ENCODE data around the gene DCBLD1. TPM values are rescaled to one million over a fixed set of nuclear protein-coding genes. Genes with fewer than 3 reads are reported as not detected.

DCBLD1 gene
- total RNA-seq, 1 donor from 2014 or later: 3.8 TPM

DNA sequence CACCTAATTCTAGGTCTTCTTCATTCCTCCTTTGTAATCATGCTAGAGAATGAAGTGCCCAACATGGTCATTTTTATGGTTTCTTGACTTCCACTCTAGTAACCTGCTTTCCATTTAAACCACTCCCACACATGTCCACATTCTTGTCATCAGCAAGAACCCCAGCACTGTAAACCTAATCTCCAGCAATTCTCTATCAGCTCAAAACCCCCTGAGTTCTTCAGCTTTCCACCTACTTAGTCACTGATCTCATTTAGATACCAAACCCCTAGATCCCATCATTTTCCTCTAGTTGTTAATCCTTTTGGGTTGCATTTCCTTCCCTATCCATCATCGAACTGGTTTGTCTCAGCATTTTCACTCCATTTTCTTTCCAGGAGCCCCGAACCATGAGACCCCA is 70.1 kb downstream of the DCBLD1 start:
- intact Hi-C loops (cut with micrococcal nuclease): no loop called here

DNA sequence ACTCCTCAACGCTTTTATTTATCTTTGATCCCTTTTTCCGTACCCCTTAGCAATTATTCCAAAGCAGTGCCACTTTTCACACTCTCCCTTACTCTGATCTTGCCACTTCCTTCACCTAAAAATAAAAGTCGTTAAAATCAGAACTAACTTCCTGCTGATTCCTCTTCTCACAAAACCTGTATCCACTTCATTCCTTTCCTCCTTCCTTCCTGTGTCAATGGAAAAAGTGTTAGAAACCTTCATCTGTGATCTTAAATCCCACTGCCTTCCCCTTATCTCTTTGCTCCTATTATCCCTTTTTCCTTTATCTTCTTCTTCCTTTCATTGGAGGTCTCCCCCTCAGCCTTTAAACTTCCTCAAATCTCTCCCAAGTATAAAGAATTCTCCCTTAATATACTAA is 70.7 kb downstream of the DCBLD1 start:
- intact Hi-C loops (cut with micrococcal nuclease): no loop called here

DNA sequence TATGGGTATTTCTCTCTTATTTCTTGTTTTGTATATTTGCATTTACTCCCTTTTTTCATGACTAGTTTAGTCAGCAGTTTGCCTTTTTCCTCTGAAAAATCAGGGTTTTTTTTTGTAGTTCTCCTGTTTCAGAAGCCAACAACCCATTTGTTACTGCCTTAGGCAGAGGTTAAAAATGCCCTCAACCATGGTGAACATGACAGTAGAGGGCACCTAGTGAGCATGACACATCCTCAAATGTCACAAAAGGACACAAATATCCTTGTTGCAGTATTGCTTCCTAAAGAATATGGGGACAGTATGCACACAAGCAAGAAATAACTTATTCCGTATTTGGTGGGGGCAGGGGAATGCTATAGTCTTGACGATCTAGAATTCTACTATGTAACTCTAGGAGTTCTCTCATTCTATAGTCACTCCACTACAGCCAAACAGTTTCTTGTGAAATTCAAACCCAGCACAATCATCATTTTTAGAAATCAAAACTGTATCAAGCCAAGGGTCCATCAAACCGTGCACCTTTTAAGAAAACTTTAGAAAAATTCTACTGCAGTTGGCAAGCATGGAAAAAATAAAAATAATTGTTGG is 72.9 kb downstream of the DCBLD1 start:
- intact Hi-C loops (cut with micrococcal nuclease): no loop called here

DNA sequence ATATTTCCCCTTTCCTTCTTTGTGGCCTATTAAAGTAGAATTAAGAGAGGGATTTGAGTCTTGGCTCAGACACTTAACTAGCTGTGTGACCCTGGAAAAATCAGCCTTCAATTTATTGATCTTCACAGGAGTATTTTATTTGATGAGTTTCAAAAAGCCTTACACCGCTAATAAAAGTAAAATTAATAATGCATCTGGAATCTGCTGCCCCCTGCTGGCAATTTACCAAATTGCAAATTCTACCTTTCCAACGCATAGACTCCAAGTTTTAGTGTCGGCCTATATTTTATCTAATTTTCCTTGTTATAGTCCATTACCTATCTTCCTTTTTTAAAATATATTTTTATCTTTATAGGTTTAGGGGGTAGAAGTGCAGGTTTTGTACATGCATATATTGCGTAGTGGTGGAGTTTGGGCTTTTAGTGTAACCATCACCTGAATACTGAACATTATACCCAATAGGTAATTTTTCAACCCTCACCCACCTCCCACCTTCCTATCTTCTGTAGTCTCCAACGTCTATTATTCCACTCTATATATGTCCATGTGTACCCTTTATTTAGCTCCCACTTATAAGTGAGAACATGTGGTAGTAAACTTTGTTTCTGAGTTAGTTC is 73.5 kb downstream of the DCBLD1 start:
- intact Hi-C loops (cut with micrococcal nuclease): loop anchor here (1.0 kb wide), 5 partner anchors 8 to 210 kb away; partner anchors contain the start of gene GOPC

DNA sequence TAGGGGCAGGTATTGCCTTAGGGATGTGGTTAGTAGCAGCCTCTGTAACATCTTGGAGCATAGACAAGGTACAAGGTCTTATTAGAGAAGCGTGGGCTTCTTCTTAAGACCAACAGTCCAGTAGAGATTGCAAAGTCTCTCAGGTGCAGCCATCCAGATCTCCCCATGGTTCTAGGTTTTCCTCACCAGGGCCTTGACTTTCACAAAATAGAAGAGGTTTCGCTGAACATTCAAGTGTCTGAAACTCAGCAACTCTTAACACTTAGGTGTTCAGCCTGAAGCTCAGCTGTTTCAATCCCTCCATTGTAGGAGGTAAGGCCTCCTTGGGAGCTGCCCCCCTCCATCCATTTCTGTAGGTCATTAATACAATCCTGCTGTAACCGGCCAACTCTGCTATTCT is 75.5 kb downstream of the DCBLD1 start:
- intact Hi-C loops (cut with micrococcal nuclease): no loop called here

DNA sequence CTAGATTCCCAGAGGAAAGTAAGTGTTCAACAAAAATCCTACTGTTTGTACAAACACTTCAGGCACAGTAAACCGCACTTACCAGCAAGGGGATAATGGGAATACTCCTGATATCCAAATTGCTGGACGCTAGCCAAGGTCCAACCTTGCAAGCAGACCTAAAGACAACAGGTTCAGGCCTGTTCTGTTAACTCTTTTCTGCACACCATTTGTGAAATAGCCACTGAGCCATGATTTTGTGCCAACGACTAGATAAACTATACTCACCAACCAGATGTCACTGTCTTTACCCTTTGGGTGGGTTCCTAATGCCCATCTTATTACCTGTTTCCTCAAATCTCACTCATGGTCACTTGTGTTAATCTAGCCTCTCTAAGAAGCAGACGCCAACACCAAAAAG is 76.3 kb downstream of the DCBLD1 start:
- intact Hi-C loops (cut with micrococcal nuclease): no loop called here

DNA sequence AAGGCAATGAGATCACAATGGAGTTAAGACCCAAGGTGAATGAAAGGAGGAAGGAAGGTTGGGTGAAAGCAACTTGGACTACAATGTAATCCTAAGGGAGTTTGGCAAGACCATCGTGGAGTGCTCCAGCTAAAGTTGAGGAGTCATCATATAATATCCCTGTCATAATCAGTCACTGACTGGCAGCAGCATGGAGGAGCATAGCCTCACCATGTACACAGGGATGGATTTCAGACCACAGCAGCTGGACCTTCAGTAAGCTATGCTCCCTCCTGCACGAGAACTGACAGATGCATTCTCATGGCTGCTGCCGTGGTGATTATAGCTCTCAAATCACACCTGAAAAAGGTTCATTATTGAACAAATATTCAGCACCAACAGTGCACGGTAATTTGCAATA is 76.8 kb downstream of the DCBLD1 start:
- intact Hi-C loops (cut with micrococcal nuclease): no loop called here

DNA sequence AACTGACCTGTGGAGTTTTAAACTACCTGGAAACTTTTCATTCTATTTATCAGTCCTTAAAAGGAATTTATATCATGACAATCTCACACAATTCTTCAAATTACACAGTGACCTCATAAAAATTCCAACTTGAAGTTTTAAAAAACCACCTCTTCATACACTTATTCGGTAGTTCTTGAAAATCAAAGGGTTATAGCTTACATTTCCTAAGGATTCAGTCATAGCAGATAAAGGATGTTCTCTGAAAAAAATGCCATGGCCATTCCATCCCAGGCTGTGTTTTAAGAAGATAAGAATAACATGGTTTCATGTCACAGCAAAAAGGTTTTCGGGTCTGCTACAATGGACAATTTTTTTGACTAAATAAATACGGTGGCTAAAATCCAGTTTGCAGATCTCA is 78.7 kb downstream of the DCBLD1 start:
- intact Hi-C loops (cut with micrococcal nuclease): no loop called here

DNA sequence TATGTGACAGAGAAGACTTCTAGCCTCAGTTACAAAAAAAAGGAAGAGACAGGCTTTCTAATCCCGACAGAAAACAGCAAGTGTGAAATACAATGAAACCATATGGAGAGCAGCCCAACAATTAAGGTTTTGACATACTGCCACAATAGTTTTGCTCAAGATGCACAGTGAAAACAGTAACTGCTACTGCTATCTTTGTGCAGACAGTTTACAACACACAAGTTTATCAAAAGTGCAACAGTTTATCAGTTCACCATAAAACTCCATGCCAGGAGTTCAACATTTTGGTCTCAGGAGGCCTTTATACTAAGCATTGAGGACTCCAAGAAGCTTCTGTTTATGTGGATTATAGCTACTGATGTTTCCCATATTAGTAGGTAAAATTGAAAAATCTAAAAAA is 82.2 kb downstream of the DCBLD1 start:
- intact Hi-C loops (cut with micrococcal nuclease): no loop called here

DNA sequence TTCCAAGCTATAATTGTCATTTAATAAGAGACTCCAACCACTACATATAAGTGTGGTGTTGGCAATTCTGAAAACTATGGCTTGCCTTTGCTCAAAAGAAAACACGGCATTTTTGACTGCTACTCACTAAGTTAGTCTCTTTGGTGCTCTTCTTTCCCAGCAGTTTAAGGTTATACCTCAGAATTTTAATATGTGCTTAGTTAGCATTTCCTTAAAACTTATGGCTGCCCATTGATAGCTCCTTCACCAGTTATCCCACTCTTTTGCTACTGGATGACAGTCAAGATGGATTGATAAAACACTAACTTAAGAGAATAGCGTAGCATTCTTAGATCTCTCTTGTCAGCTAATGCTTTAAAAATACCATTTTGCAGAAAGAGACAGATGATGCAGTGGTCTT is 85.8 kb downstream of the DCBLD1 start:
- intact Hi-C loops (cut with micrococcal nuclease): loop anchor here (2.0 kb wide), 1 partner anchor 19 kb away; no protein-coding TSS in a partner anchor

DNA sequence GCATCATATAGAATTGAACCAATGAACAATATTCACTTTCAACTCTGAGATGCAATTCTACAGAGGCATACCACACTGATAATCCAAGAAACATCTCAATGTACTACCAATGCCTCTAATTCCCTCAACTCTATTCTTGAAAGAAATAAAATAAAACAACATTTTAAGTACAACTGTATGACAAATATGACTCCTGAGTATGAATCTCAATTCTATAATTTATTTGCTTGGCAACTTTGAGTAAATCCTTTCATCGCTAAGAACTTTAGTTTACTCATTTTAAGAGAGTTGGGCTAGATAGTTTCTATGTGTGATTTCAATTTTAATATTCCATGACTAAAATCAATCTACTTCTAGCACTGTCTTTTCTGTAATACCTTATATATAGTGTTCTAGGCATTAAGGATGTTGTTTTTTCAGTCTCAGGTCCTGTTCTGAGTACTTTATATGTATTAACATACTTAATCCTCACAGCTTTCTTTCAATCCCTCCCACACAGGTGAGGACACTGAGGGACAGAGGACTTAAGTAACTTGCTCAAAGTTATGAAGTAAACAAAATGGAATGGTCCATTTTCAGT is 86.4 kb downstream of the DCBLD1 start:
- intact Hi-C loops (cut with micrococcal nuclease): loop anchor here (2.0 kb wide), 1 partner anchor 20 kb away; no protein-coding TSS in a partner anchor

DNA sequence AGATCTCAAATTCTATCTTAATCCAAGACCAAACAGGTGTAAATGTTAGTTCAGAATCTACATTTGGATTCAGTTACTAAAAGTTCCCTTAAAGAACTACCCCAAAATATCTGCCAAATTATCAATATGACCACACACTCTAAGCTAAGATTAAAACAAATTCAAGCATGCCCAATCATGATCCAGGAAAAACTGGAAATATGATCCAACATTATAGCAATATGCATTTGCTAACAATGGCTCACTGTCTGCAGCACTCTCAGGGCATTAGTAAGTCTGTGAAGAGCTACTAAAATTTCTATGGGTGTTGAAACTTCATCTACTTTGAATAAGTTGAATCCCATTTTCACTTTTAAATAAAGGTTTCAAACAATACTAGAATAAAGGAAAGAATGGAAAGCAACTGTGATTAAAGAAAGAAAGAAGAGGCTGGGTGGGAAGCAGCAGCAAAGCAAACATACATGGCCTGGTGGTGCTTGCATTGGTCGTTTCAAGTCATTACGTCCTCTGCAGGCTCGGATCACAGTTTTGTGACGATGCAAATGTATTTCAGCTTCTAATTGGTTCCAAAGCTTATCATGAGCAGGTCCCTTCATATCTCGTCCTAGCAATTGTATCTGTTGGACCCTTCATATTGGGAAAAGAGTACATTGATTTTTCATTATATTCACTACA is 90.7 kb downstream of the DCBLD1 start:
- intact Hi-C loops (cut with micrococcal nuclease): no loop called here

DNA sequence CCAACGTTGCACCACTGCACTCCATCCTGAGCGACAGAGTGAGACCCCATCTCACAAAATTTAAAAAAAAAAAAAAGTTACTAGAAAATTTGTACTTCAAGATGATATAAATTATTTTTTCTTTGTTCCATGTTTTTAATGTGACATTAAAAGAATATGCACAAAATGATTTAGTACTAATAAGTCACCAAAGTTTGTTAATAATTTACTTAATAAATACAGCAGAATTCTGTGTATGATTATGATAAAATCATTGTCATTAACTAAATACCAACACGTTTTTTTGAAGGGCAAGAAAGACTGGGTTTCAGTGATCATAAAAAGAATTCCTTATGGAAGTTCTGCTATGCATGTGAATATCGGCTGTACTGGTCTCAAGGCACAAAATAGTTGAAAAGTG is 91.7 kb downstream of the DCBLD1 start:
- intact Hi-C loops (cut with micrococcal nuclease): no loop called here

DNA sequence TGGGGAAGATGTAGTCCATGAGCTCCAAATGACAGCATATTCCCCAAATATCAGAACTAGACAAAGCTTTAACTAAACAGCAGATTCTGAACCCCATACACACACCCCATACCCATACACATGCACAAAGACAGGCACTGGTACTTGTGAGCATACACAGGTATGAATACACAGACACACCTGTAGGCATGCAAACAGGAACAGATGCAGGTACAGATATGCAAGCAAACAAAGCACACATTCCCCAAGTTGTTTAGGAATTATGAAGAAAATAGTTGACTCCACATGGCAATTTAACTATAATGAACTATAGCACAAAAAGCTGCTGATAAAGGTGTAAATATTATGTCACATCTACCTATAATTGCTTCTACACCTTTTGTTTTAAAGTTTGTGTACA is 103.2 kb downstream of the DCBLD1 start:
- intact Hi-C loops (cut with micrococcal nuclease): no loop called here

DNA sequence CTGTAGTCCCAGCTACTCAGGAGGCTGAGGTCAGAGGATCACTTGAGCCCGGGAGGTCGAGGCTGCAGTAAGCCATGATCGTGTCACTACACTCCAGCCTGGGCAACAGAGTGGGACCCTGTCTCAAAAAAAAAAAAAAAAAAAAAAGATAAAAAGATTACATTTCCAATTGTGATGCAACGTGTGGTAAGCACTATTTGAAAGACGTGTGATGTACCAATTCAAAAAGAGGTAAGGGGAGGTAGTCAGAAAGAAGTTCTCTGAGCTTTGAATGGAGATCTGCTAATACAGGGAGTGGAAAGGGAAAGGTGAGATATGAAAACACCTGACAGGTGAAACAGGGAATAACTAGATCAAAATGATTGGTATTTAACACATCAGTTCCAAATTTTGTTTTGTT is 108.0 kb downstream of the DCBLD1 start:
- intact Hi-C loops (cut with micrococcal nuclease): no loop called here

DNA sequence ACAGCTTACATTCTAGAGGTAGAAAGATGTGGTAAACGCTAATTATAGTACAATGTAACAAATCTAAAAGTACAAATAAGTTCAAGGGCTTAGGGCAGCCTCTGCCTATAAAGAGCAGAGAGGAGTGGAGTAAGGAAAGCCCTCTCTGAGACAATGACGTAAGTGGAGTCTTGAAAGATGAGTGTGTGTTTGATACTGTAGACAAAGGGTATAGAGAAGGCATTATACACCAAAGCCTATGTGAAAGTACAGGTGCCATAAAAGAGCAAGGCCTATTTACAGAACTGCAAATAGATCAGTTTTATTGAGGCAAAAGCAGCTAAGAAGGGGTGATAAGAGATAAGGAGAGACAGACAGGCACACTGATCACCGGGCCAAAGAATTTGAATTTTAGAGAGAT is 108.9 kb downstream of the DCBLD1 start:
- intact Hi-C loops (cut with micrococcal nuclease): no loop called here

DNA sequence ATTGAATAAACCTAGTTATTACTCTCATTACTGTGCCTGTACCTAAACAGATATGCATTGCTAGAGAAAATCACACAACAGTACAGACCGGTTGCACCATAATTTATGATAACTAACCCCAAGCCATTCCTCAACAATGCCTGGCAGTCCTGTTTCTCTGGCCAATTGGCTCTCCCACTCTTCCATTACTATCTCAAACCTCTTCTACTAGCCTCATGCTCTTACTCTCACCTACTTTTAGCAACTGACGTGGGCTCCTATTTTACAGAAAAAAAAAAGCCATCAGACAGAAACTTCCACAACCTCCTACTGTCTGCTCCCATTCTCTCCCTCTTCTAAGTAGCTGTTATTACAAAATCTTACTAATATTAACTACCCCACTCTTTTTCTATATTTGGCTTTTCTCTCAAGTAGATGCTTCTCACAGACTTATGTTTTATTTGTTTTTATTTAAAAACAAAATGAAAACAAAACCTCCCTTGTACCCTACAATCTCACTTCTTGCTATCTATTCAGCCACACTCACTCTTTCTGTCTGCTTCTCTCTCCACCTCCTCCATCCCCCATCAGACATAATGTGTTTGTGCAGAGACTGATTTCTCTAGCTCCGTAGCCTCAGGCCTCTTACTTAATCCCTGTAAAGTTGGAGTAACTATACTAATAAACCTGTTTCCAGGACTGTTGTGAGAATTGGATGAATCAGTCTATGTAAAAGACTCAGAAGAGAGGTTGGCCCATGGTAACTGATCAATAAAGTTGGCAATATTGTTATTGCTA is 110.7 kb downstream of the DCBLD1 start:
- intact Hi-C loops (cut with micrococcal nuclease): no loop called here

DNA sequence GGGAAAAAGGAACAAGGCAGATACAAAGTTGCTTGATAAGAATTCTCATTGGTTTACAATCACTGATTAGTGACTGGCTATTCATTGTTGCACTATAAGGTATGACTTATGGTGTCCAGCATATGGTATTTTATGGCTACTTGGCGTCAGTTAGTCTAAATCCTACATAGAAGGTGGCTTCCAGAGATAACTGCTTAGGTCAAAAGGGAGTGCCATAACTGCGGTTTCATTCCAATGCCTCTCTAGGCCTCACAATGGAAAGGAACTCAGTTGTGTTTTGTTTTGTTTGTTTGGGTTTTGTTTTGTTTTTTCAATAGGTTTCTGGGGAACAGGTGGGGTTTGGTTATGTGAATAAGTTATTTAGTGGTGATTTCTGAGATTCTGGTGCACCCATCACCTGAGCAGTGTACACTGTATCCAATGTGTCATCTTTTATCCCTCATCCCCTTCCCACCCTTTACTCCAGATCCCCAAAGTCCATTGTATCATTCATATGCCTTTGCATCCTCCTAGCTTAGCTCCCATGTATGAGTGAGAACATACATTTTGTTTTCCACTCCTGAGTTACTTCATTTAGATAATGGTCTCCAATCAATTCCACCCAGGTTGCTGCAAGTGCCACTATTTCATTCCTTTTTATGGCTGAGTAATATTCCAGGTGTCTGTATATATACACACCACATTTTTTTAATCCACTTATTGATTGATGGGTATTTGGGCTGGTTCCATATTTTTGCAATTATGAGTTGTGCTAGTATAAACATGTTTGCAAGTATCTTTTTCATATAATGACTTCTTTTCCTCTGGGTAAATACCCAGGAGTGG is 112.8 kb downstream of the DCBLD1 start:
- intact Hi-C loops (cut with micrococcal nuclease): no loop called here

DNA sequence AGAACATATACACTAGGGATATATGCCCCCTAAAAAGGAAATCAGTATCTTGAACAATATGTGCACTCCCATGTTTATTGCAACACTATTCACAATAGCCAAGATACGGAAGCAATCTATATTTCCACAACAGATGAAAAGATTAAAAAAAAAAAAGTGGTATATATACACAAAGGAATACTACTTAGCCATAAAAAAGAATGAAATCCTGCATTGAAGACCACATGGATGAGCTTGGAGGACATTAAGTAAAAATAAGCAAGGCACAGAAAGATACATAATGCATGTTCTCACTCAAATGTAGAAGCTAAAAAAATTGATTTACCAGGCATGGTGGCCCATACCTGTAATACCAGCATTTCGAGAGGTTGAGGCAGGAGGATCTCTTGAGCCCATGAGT is 115.3 kb downstream of the DCBLD1 start:
- intact Hi-C loops (cut with micrococcal nuclease): no loop called here
